BJ (cell line): ENCODE data around the gene HAS3. TPM values are rescaled to one million over a fixed set of nuclear protein-coding genes. Genes with fewer than 3 reads are reported as not detected.
"Not testable (repeated sequence)": the region's sequence is repeated elsewhere in the genome, so short reads cannot be mapped to it uniquely, and the experiment has no call there.

Source experiments
- CTCF ChIA-PET: fragments of 350-600 bp; formaldehyde crosslinking; extraction: SDS; loops from one replicate; lab custom pipeline; 2021; ENCODE audit warnings: antibody characterized with exemption, inconsistent platforms; lab: Yijun Ruan, JAX
- POLR2A ChIA-PET: fragments of 300-600 bp; sonication (Branson Sonifier 250); formaldehyde crosslinking; extraction: SDS; loops from one replicate; lab custom pipeline; 2021; ENCODE audit warnings: antibody characterized with exemption; lab: Charles Lee
- DNase-seq: peaks from one replicate; pipeline ENCODE4 v3.0.0-alpha.2; 2011; ENCODE audit warnings: low read depth
- H3K27me3 ChIP-seq: 2 replicates; pipeline ENCODE4 v1.6.0; 2011; ENCODE audit warnings: low read length; ENCODE audit not compliant: control insufficient read depth, insufficient read depth
- H3K36me3 ChIP-seq: 2 replicates; pipeline ENCODE4 v1.5.1; 2011; ENCODE audit warnings: low read length; ENCODE audit not compliant: control insufficient read depth, insufficient read depth
- H3K4me3 ChIP-seq: 2 replicates; pipeline ENCODE4 v1.5.1; 2011; ENCODE audit warnings: low read depth, mild to moderate bottlenecking, control low read depth, low read length
- CTCF ChIP-seq: IDR thresholded peaks from 2 replicates; pipeline ENCODE4 v1.5.1; 2011; ENCODE audit warnings: low read depth, mild to moderate bottlenecking, control low read depth, inconsistent platforms, low read length, moderate library complexity; ENCODE audit not compliant: insufficient read depth
- polyA plus RNA-seq: library from polyadenylated mRNA; depleted of rRNA; stranded (reverse); fragments of >200 nt; gene quantifications from 2 replicates; pipeline ENCODE4 v1.2.3, GENCODE V29; 2011

The HAS3 gene
- polyA plus RNA-seq, 1 experiment = 2.3 TPM

- ChIA-PET CTCF (interaction anchor here (0.6 to 16.2 kb wide), 27 partner anchors 9 to 603 kb away, joined by 3 to 146 read pairs (median 4); partner anchors contain the start of genes CHTF8, HAS3 and UTP4), POLR2A (interaction anchor here (0.6 kb wide), 1 partner anchor 171 kb away, joined by 3 read pairs; no protein-coding TSS in a partner anchor)
- H3K36me3 ChIP-seq = peaks cover 13% of the 10 kb centered on the region
- no peak for DNase-seq
- H3K27me3 ChIP-seq = no peaks in the 10 kb centered on the region
- no peak overlapping the region for H3K4me3 ChIP-seq
- TF ChIP-seq CTCF = peak; percentile 56
These were observed 18.5 kb downstream of the HAS3 start for GRCh38 chr16:69123910-69124309.

GRCh38 chr16:69124406-69124805 lies 19.0 kb downstream of the HAS3 start:
- H3K36me3 ChIP-seq = not testable (repeated sequence)

GRCh38 chr16:69124961-69125360 lies 19.5 kb downstream of the HAS3 start:
- H3K36me3 ChIP-seq, H3K4me3 ChIP-seq, H3K27me3 ChIP-seq, POLR2A ChIA-PET, DNase-seq: not testable (repeated sequence)
- CTCF ChIA-PET = interaction anchor here (0.8 to 16.2 kb wide), 17 partner anchors 11 to 604 kb away, joined by 3 to 146 read pairs (median 6); partner anchors contain the start of gene HAS3

More at GRCh38 chr16:69124406-69124805, 19.0 kb downstream of the HAS3 start:
- not testable (repeated sequence) for H3K27me3 ChIP-seq, DNase-seq, H3K4me3 ChIP-seq
- ChIA-PET POLR2A (interaction anchor here (0.6 kb wide), 1 partner anchor 172 kb away, joined by 3 read pairs; no protein-coding TSS in a partner anchor), CTCF (interaction anchor here (0.6 to 16.2 kb wide), 25 partner anchors 10 to 603 kb away, joined by 3 to 146 read pairs (median 4); partner anchors contain the start of gene HAS3)

DNA sequence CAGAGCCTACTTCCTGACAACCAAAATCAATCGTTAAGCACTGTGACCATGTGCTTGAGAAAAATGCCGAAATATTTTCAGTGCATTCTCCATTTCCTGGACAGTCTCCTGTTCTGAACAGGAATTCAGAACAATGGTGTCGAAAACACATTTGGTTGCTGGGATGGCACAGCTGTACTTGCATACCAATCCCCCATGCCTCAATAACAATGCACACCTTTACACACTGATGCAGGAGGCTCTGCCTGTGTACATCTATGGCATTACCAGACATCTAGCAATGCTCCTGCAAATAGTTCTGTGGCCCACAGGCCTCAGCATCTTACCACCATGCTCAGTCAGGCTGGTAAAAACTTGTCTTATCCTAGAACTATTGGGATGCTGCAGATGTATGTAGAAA lies 20.8 kb downstream of the HAS3 start:
- ChIA-PET POLR2A (no interaction called here), CTCF (interaction anchor here (3.6 to 16.2 kb wide), 2 partner anchors 12 to 227 kb away, joined by 34 to 146 read pairs; no protein-coding TSS in a partner anchor)
- DNase-seq = no peak
- no peak overlapping the region for H3K4me3 ChIP-seq
- TF ChIP-seq CTCF = no peak
- no peaks in the 10 kb centered on the region for H3K27me3 ChIP-seq
- no peaks in the 10 kb centered on the region for H3K36me3 ChIP-seq

DNA sequence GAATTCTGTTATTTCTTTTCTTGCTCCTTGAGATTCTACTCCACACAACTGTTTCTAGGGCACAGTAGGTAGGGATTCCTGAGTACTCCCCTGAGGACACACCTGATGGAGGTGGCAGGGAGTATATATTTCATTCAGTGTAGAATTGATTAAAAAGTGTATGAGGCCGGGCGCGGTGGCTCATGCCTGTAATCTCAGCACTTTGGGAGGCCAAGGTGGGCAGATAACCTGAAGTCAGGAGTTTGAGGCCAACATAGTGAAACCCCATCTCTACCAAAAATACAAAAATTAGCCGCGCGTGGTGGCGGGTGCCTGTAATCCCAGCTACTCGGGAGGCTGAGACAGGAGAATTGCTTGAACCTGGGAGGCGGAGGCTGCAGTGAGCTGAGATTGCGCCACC lies 21.3 kb downstream of the HAS3 start:
- H3K27me3 ChIP-seq, DNase-seq, POLR2A ChIA-PET, H3K36me3 ChIP-seq, H3K4me3 ChIP-seq: not testable (repeated sequence)
- CTCF ChIA-PET = interaction anchor here (16.2 kb wide), 1 partner anchor 227 kb away, joined by 146 read pairs; no protein-coding TSS in a partner anchor

- DNase-seq = no peak
- ChIA-PET POLR2A (interaction anchor here (0.6 kb wide), 1 partner anchor 144 kb away, joined by 3 read pairs; no protein-coding TSS in a partner anchor), CTCF (interaction anchor here (0.7 to 16.2 kb wide), 2 partner anchors 159 to 228 kb away, joined by 3 to 146 read pairs; no protein-coding TSS in a partner anchor)
- no peak for TF ChIP-seq CTCF
- Histone ChIP-seq H3K4me3 (no peak overlapping the region), H3K36me3 (no peaks in the 10 kb centered on the region), H3K27me3 (no peaks in the 10 kb centered on the region)
These were observed 22.6 kb downstream of the HAS3 start for GRCh38 chr16:69127966-69128510.
